Muscle of leg (tissue), 11 donors: Measurements from ENCODE around the gene TFCP2. TPM values are rescaled to one million over a fixed set of nuclear protein-coding genes. Genes with fewer than 3 reads are reported as not detected.

Experiments
- DNase-seq: peaks from one replicate; pipeline ENCODE4 v3.0.0; 2013
- H3K27ac ChIP-seq: one replicate; pipeline ENCODE4 v1.5.1; 2013; ENCODE audit warnings: mild to moderate bottlenecking, low read length, control low read depth
- H3K27me3 ChIP-seq: one replicate; pipeline ENCODE4 v1.6.1; 2013; ENCODE audit warnings: low read length; ENCODE audit not compliant: control insufficient read depth, insufficient read depth
- H3K36me3 ChIP-seq: one replicate; pipeline ENCODE4 v1.6.1; 2013; ENCODE audit warnings: low read length; ENCODE audit not compliant: control insufficient read depth, insufficient read depth
- H3K4me1 ChIP-seq: one replicate; pipeline ENCODE4 v1.6.1; 2013; ENCODE audit warnings: low read length; ENCODE audit not compliant: control insufficient read depth, insufficient read depth
- H3K4me3 ChIP-seq: one replicate; pipeline ENCODE4 v1.5.1; 2013; ENCODE audit warnings: low read length, control low read depth
- H3K9me3 ChIP-seq: replicated peaks from 2 replicates; pipeline ENCODE4 v1.6.1; 2013; ENCODE audit warnings: low read depth, low read length; ENCODE audit not compliant: control insufficient read depth
- WGBS: methylation state at CpG from one replicate; pipeline ENCODE4 v1.1.5; 2013; ENCODE audit warnings: missing lambda C conversion rate; ENCODE audit not compliant: insufficient coverage; 5-methylcytosine and 5-hydroxymethylcytosine counted together
- polyA plus RNA-seq, 8 donors: library from polyadenylated mRNA; unstranded; fragments of 120-200 nt; gene quantifications; one replicate each; pipeline versions ENCODE4 v1.2.1 to v1.2.3, GENCODE V29; 2013; ENCODE audit warnings: inconsistent platforms in 1 of 8, low replicate concordance in 1 of 8; ENCODE audit not compliant: insufficient read length in 8 of 8, insufficient read depth in 1 of 8
- total RNA-seq: library from RNA; stranded (reverse); fragments of 120-200 nt; gene quantifications from one replicate; pipeline ENCODE4 v1.2.4, GENCODE V29; 2013

Gene TFCP2
- total and polyA plus RNA-seq, 9 donors: 18.3 to 50.3 (median 42.1) TPM

- Histone ChIP-seq H3K36me3 (no peaks in the 10 kb centered on the region), H3K4me1 (peaks cover 15% of the 10 kb centered on the region), H3K4me3 (no peak overlapping the region), H3K27ac (no peak overlapping the region), H3K9me3 (no peaks in the 10 kb centered on the region), H3K27me3 (no peaks in the 10 kb centered on the region)
- 77% methylated on average over 3 of the region's 5 CpGs for WGBS
- DNase-seq: no peak
Measured at GRCh38 chr12:51214895-51215294, 42.0 kb upstream of the TFCP2 start.

GRCh38 chr12:51210690-51211395, 37.9 kb upstream of the TFCP2 start:
- no peak overlapping the region for H3K4me3 ChIP-seq
- 66% methylated on average over 2 of the region's 2 CpGs for WGBS
- no peaks in the 10 kb centered on the region for H3K4me1 ChIP-seq
- no peaks in the 10 kb centered on the region for H3K36me3 ChIP-seq
- no peak overlapping the region for H3K27ac ChIP-seq
- H3K9me3 ChIP-seq: no peaks in the 10 kb centered on the region
- no peaks in the 10 kb centered on the region for H3K27me3 ChIP-seq
- no peak for DNase-seq

- no peak overlapping the region for H3K27ac ChIP-seq
- H3K4me3 ChIP-seq: no peak overlapping the region
- H3K9me3 ChIP-seq: no peaks in the 10 kb centered on the region
- H3K36me3 ChIP-seq: peaks cover 4% of the 10 kb centered on the region
- no peak for DNase-seq
- WGBS: no CpG with 5 or more reads among the region's 2 CpGs
- H3K4me1 ChIP-seq: no peaks in the 10 kb centered on the region
- H3K27me3 ChIP-seq: no peaks in the 10 kb centered on the region
Measured at GRCh38 chr12:51209259-51209658, 36.3 kb upstream of the TFCP2 start.

- H3K4me1 ChIP-seq: no peaks in the 10 kb centered on the region
- H3K9me3 ChIP-seq: no peaks in the 10 kb centered on the region
- no peak overlapping the region for H3K27ac ChIP-seq
- peaks cover 8% of the 10 kb centered on the region for H3K36me3 ChIP-seq
- no peak overlapping the region for H3K4me3 ChIP-seq
- H3K27me3 ChIP-seq: no peaks in the 10 kb centered on the region
- DNase-seq: no peak
- 100% methylated on average over 2 of the region's 7 CpGs for WGBS
Measured at GRCh38 chr12:51208016-51208660, 35.2 kb upstream of the TFCP2 start.

GRCh38 chr12:51205350-51205749, 32.4 kb upstream of the TFCP2 start:
- peaks cover 8% of the 10 kb centered on the region for H3K36me3 ChIP-seq
- H3K4me1 ChIP-seq: no peaks in the 10 kb centered on the region
- no peak overlapping the region for H3K27ac ChIP-seq
- H3K9me3 ChIP-seq: no peaks in the 10 kb centered on the region
- H3K4me3 ChIP-seq: no peak overlapping the region
- no peak for DNase-seq
- no peaks in the 10 kb centered on the region for H3K27me3 ChIP-seq
- WGBS: 82% methylated on average over 4 of the region's 6 CpGs

GRCh38 chr12:51202718-51203117, 29.8 kb upstream of the TFCP2 start:
- Histone ChIP-seq H3K4me3 (no peak overlapping the region), H3K4me1 (no peaks in the 10 kb centered on the region), H3K27ac (no peak overlapping the region), H3K9me3 (no peaks in the 10 kb centered on the region), H3K36me3 (peaks cover 20% of the 10 kb centered on the region), H3K27me3 (no peaks in the 10 kb centered on the region)
- no peak for DNase-seq
- no CpG with 5 or more reads among the region's 5 CpGs for WGBS

GRCh38 chr12:51200806-51201205, 27.9 kb upstream of the TFCP2 start:
- Histone ChIP-seq H3K4me3 (no peak overlapping the region), H3K36me3 (peaks cover 24% of the 10 kb centered on the region), H3K9me3 (no peaks in the 10 kb centered on the region), H3K27ac (no peak overlapping the region), H3K4me1 (no peaks in the 10 kb centered on the region), H3K27me3 (no peaks in the 10 kb centered on the region)
- no peak for DNase-seq
- WGBS: 88% methylated on average over 3 of the region's 9 CpGs

- WGBS: 79% methylated on average over 5 of the region's 7 CpGs
- no peaks in the 10 kb centered on the region for H3K4me1 ChIP-seq
- H3K4me3 ChIP-seq: no peak overlapping the region
- peaks cover 21% of the 10 kb centered on the region for H3K36me3 ChIP-seq
- no peaks in the 10 kb centered on the region for H3K9me3 ChIP-seq
- no peaks in the 10 kb centered on the region for H3K27me3 ChIP-seq
- no peak for DNase-seq
- no peak overlapping the region for H3K27ac ChIP-seq
Measured at GRCh38 chr12:51200156-51200555, 27.2 kb upstream of the TFCP2 start.

- Histone ChIP-seq H3K4me3 (no peak overlapping the region), H3K27ac (no peak overlapping the region), H3K27me3 (no peaks in the 10 kb centered on the region), H3K9me3 (no peaks in the 10 kb centered on the region), H3K4me1 (no peaks in the 10 kb centered on the region), H3K36me3 (peaks cover 21% of the 10 kb centered on the region)
- DNase-seq: no peak
- WGBS: 80% methylated on average over 8 of the region's 10 CpGs
Measured at GRCh38 chr12:51199366-51199945, 26.5 kb upstream of the TFCP2 start.

GRCh38 chr12:51198568-51199365, 25.8 kb upstream of the TFCP2 start:
- H3K27ac ChIP-seq: no peak overlapping the region
- no peaks in the 10 kb centered on the region for H3K4me1 ChIP-seq
- 76% methylated on average over 14 of the region's 16 CpGs for WGBS
- no peak for DNase-seq
- no peaks in the 10 kb centered on the region for H3K9me3 ChIP-seq
- no peak overlapping the region for H3K4me3 ChIP-seq
- H3K36me3 ChIP-seq: peaks cover 19% of the 10 kb centered on the region
- H3K27me3 ChIP-seq: no peaks in the 10 kb centered on the region
